GM23248 (cell line): ENCODE results near the gene UBE2D1. TPM values are rescaled to one million over a fixed set of nuclear protein-coding genes. Genes with fewer than 3 reads are reported as not detected.
A peak's percentile ranks its signal among the peaks of the same experiment; 100 is the strongest.

Source experiments
- DNase-seq: peaks from one replicate; pipeline ENCODE4 v3.0.0-alpha.2; 2015
- H2AFZ ChIP-seq: fragments of 200-600 bp; sonication (generic); 2 replicates; pipeline ENCODE4 v1.6.1; 2016; ENCODE audit warnings: antibody characterized with exemption
- H3F3A ChIP-seq: fragments of 200-600 bp; sonication (generic); 2 replicates; pipeline ENCODE4 v1.6.1; 2016; ENCODE audit warnings: mild to moderate bottlenecking, antibody characterized with exemption, mixed run types; ENCODE audit not compliant: insufficient read depth
- H3K27ac ChIP-seq: fragments of 200-600 bp; sonication (generic); 2 replicates; pipeline ENCODE4 v1.5.1; 2016; ENCODE audit warnings: mild to moderate bottlenecking
- H3K27me3 ChIP-seq: fragments of 200-600 bp; sonication (generic); replicated peaks from 2 replicates; pipeline ENCODE4 v1.6.1; 2016; ENCODE audit warnings: mild to moderate bottlenecking; ENCODE audit not compliant: insufficient read depth
- H3K36me3 ChIP-seq: fragments of 200-600 bp; sonication (generic); 2 replicates; pipeline ENCODE4 v1.6.1; 2016; ENCODE audit warnings: low read depth, mild to moderate bottlenecking
- H3K4me1 ChIP-seq: fragments of 200-600 bp; sonication (generic); 2 replicates; pipeline ENCODE4 v1.6.1; 2016; ENCODE audit warnings: mild to moderate bottlenecking; ENCODE audit not compliant: insufficient read depth
- H3K4me2 ChIP-seq: fragments of 200-600 bp; sonication (generic); one replicate; pipeline ENCODE4 v1.6.1; 2016; ENCODE audit warnings: mild to moderate bottlenecking; ENCODE audit not compliant: unreplicated experiment
- H3K4me3 ChIP-seq: fragments of 200-600 bp; sonication (generic); 2 replicates; pipeline ENCODE4 v1.5.1; 2016; ENCODE audit warnings: mild to moderate bottlenecking
- H3K79me2 ChIP-seq: fragments of 200-600 bp; sonication (generic); 2 replicates; pipeline ENCODE4 v1.6.1; 2016; ENCODE audit warnings: mild to moderate bottlenecking; ENCODE audit not compliant: insufficient read depth
- H3K9ac ChIP-seq: fragments of 200-600 bp; sonication (generic); 2 replicates; pipeline ENCODE4 v1.6.1; 2016; ENCODE audit warnings: mild to moderate bottlenecking
- H3K9me2 ChIP-seq: fragments of 200-600 bp; sonication (generic); 2 replicates; pipeline ENCODE4 v1.6.1; 2016; ENCODE audit warnings: mixed run types, mild to moderate bottlenecking, moderate library complexity; ENCODE audit not compliant: insufficient read depth
- H3K9me3 ChIP-seq: fragments of 200-600 bp; sonication (generic); one replicate; pipeline ENCODE4 v1.6.1; 2017; ENCODE audit warnings: low read depth
- H4K20me1 ChIP-seq: fragments of 200-600 bp; sonication (generic); 2 replicates; pipeline ENCODE4 v1.6.0; 2016; ENCODE audit not compliant: insufficient read depth
- EZH2 ChIP-seq: fragments of 200-600 bp; sonication (generic); IDR thresholded peaks from 2 replicates; pipeline ENCODE4 v1.6.1; 2018; ENCODE audit warnings: antibody characterized with exemption, mild to moderate bottlenecking; ENCODE audit not compliant: insufficient read depth, poor library complexity, severe bottlenecking
- EZH2phosphoT487 ChIP-seq: fragments of 200-600 bp; sonication (generic); IDR thresholded peaks from 2 replicates; pipeline ENCODE4 v1.6.1; 2018; ENCODE audit warnings: antibody characterized with exemption, moderate library complexity, mild to moderate bottlenecking, low read depth; ENCODE audit not compliant: insufficient read depth
- WGBS, 2 experiments: methylation state at CpG; one replicate each; pipeline ENCODE4 v1.1.6; 2015 to 2017; ENCODE audit warnings: low lambda C conversion rate in 2 of 2, low coverage in 1 of 2; ENCODE audit errors: missing lambda C conversion rate in 2 of 2; 5-methylcytosine and 5-hydroxymethylcytosine counted together
- in situ Hi-C: fragments of 300-500 bp; cut with MboI; formaldehyde crosslinking; loops from 2 replicates; pipeline ENCODE4 v1.15.0; 2020
- polyA plus RNA-seq: library from polyadenylated mRNA; unstranded; fragments of >200 nt; fragmentation: Nextera tagmentation; extraction: Ambion mirVana; gene quantifications from 2 replicates; pipeline ENCODE4 v1.2.1, GENCODE V29; 2016
- total RNA-seq: library from RNA; depleted of rRNA; stranded (reverse); fragments of >200 nt; shearing (Covaris generic); gene quantifications from 2 replicates; pipeline ENCODE4 v1.2.3, GENCODE V29; 2014

Gene UBE2D1
- total and polyA plus RNA-seq, 2 experiments from 2014 or later = 17.7 to 31.9 TPM

DNA sequence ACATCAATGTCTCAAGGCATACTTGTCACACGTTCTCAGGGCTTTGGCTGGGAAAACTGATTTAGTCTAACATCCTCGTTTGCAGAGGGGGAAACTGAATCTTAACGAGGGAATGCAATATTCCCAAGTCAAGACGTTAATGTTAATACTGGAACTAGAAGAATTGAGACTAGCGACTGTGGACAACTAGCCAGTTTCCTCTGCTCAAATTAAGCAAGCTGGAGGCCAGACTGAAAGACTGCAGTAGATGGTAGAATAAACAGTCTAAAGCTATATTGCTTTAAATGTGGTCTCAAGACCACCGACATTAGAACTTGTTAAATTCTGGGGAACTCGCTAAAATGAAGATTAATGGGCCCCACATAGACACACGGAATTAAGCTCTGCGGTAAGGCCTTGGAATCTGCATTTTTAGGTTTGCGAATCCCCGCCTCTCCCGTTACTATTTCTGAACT is 49.8 kb downstream of the UBE2D1 start:
- Histone ChIP-seq H3K27ac (peak overlapping the region; percentile 76), H3K27me3 (no peaks in the 10 kb centered on the region), H3K4me1 (peaks cover 9% of the 10 kb centered on the region; the same call in 1 of the 2 replicates), H3K9me3 (no peaks in the 10 kb centered on the region), H3F3A (peaks cover 8% of the 10 kb centered on the region; the same call in 1 of the 2 replicates), H3K9me2 (no peaks in the 10 kb centered on the region), H3K9ac (peak overlapping the region; percentile 82), H2AFZ (peak overlapping the region; percentile 91), H3K36me3 (peaks cover 14% of the 10 kb centered on the region; the same call in 1 of the 2 replicates), H3K4me2 (peak overlapping the region; percentile 84), H3K79me2 (peaks cover 41% of the 10 kb centered on the region), H3K4me3 (peak overlapping the region; percentile 85), H4K20me1 (no peaks in the 10 kb centered on the region)
- in situ Hi-C loops = no loop called here
- 1 to 2% methylated on average over 12 of the region's 12 CpGs for WGBS, 2 experiments
- no peak for DNase-seq
- TF ChIP-seq EZH2phosphoT487 = no peak
- no peak for TF ChIP-seq EZH2

DNA sequence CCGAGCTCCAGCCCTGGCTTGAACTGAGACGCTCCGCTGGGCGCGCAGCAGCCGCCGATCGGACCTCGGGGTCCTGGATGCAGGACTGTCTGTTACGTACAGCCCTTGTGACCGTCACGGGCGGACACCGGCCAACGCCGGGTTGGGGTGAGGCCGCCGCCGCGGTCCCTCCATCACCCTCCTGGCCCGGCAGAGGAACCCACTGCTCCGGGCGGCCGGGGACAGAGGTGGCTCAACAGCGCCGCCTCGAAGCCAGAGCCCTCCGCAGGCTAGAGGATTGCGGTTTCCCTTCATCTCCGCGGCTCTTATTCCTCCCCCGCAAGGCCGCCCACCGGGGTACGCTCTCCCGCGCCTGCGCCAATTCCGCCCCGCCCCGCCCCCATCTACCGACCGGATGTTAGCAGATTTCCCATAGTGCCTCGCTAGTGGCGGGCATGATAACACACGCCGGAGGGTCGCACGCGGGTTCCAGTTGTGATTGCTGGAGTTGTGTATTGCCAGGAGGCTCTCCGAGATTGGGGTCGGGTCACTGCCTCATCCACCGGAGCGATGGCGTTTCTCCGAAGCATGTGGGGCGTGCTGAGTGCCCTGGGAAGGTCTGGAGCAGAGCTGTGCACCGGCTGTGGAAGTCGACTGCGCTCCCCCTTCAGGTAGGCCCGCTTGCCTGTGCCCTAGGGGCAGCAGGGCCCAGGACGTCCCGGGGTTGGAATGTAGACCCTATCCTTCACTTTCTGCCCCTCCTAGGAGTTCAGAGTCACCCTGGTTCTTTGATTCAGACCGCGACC is 50.4 kb downstream of the UBE2D1 start, which contains the start of gene TFAM:
TSS of gene TFAM (plus strand) at position 412 of the 785 bp plus-strand sequence. CDS start at position 550, 138 bp downstream.
- peaks cover 21% of the 10 kb centered on the region for H3K36me3 ChIP-seq
- in situ Hi-C loops = no loop called here
- peak within 1 kb of the TSS; percentile 76 for H3K27ac ChIP-seq
- no peaks in the 10 kb centered on the region for H4K20me1 ChIP-seq
- H2AFZ ChIP-seq = peak within 1 kb of the TSS; percentile 91
- H3K4me2 ChIP-seq = peak within 1 kb of the TSS; percentile 84
- peaks cover 9% of the 10 kb centered on the region; the same call in 1 of the 2 replicates for H3K4me1 ChIP-seq
- H3K9me2 ChIP-seq = no peaks in the 10 kb centered on the region
- peak within 1 kb of the TSS; percentile 85 for H3K4me3 ChIP-seq
- DNase-seq = peak; percentile 97
- WGBS, 2 experiments = 1 to 2% methylated on average over 44 to 63 of the region's 65 CpGs
- no peaks in the 10 kb centered on the region for H3K27me3 ChIP-seq
- H3K9me3 ChIP-seq = no peaks in the 10 kb centered on the region
- TF ChIP-seq EZH2phosphoT487 = no peak
- peak within 1 kb of the TSS; percentile 82 for H3K9ac ChIP-seq
- H3F3A ChIP-seq = peaks cover 8% of the 10 kb centered on the region; the same call in 1 of the 2 replicates
- H3K79me2 ChIP-seq = peaks cover 48% of the 10 kb centered on the region

DNA sequence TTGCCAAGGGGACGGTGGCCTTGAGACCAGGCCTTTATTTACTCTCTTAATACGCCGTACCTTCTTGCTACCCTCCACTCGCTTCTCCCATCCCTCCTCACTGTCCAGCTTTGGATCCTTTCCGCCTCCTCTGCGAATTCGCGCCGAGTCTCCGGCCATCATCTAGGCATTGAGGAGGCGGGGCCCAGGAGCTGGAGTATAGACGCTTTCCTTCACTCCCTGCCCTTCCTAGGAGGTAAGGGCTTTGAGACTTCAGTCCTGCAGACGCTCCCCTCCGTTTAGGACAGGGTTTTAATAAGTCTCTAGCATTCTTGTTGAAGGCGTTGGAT is 50.9 kb downstream of the UBE2D1 start:
- no peaks in the 10 kb centered on the region for H3K9me3 ChIP-seq
- peak overlapping the region; percentile 84 for H3K4me2 ChIP-seq
- H3K36me3 ChIP-seq = peaks cover 26% of the 10 kb centered on the region
- TF ChIP-seq EZH2phosphoT487 = no peak
- TF ChIP-seq EZH2 = no peak
- H3K9ac ChIP-seq = peak overlapping the region; percentile 82
- H3K4me3 ChIP-seq = peak overlapping the region; percentile 85
- H2AFZ ChIP-seq = peak overlapping the region; percentile 91
- no peaks in the 10 kb centered on the region for H3K27me3 ChIP-seq
- no peaks in the 10 kb centered on the region for H4K20me1 ChIP-seq
- H3K4me1 ChIP-seq = peaks cover 9% of the 10 kb centered on the region; the same call in 1 of the 2 replicates
- peaks cover 51% of the 10 kb centered on the region for H3K79me2 ChIP-seq
- in situ Hi-C loops = no loop called here
- WGBS, 2 experiments = 2% methylated on average over 15 of the region's 15 CpGs
- peak; percentile 77 for DNase-seq
- peaks cover 8% of the 10 kb centered on the region; the same call in 1 of the 2 replicates for H3F3A ChIP-seq
- no peaks in the 10 kb centered on the region for H3K9me2 ChIP-seq
- H3K27ac ChIP-seq = peak overlapping the region; percentile 76

DNA sequence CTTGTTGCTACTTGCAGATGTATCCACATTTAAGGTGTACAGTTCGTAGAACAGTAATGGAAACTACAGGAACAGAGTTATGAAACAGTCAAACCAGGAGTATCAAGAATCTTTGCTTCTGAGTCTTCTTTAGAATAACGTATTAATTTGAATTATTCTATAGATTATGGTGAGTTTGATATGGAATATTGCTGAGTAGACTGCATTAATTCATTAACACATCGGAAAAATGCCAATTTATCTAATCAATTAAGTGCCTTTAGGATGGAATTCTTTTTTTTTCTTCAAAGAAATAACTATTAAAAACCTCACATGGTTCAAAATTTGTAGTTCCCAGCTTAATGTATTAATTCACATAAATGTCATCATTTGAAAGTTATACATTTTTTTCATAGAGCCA is 54.2 kb downstream of the UBE2D1 start:
- 83 to 88% methylated on average over 3 of the region's 3 CpGs for WGBS, 2 experiments
- Histone ChIP-seq H3K9me3 (no peaks in the 10 kb centered on the region), H2AFZ (no peak overlapping the region), H3K4me1 (peaks cover 9% of the 10 kb centered on the region; the same call in 1 of the 2 replicates), H4K20me1 (no peaks in the 10 kb centered on the region), H3K9ac (no peak overlapping the region), H3K4me2 (no peak overlapping the region), H3K79me2 (peaks cover 56% of the 10 kb centered on the region), H3F3A (peaks cover 12% of the 10 kb centered on the region; the same call in 1 of the 2 replicates), H3K27ac (no peak overlapping the region), H3K36me3 (peaks cover 34% of the 10 kb centered on the region), H3K27me3 (no peaks in the 10 kb centered on the region), H3K4me3 (no peak overlapping the region), H3K9me2 (no peaks in the 10 kb centered on the region)
- in situ Hi-C loops = no loop called here
- TF ChIP-seq EZH2phosphoT487 = no peak
- no peak for TF ChIP-seq EZH2
- DNase-seq = no peak
